ENCODE measurements around the gene HOMER3.

DNA sequence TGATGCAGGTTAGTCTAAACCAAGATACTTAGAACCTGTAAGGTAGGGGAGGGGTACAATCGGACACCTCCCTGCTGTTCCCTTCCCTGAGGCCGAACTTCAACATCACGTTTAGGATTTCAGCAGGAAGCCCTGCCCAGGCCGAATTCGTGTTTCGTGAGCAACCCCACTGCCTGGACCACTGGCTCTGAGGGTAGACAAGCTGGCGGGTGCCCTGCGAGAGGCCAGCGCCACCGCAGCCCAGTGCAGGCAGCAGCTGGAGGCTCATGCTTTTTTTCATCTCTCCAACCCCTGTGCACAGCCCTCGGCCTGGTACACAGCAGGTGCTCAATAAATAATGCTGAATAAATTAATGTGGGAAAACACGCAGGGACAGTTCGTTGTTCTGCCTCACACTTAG, 7.7 kb downstream of the HOMER3 start:
- no peak for TF ChIP-seq POLR2A (IDR thresholded peaks at IDR 0.05; ENCODE audit: low read length)
- no peak for TF ChIP-seq GATA1 (IDR thresholded peaks at IDR 0.05; ENCODE audit: low read depth, low read length)

All from erythroblast (primary cell).